GM10248 (cell line): Measurements from ENCODE around the gene EML2.

Source experiments
- CTCF ChIA-PET: fragments of 300-600 bp; sonication (Branson Sonifier 250); formaldehyde crosslinking; extraction: SDS; loops from one replicate; lab custom pipeline; 2021; ENCODE audit warnings: antibody characterized with exemption; lab: Yijun Ruan, JAX
- POLR2A ChIA-PET: fragments of 350-650 bp; sonication (Branson Sonifier 250); formaldehyde crosslinking; extraction: SDS; loops from one replicate; lab custom pipeline; 2020; ENCODE audit warnings: antibody characterized with exemption; lab: Yijun Ruan, JAX
- DNase-seq: peaks from one replicate; pipeline ENCODE4 v3.0.0; 2012; ENCODE audit errors: extremely low spot score
- CTCF ChIP-seq: IDR thresholded peaks from 2 replicates; pipeline ENCODE4 v1.5.1; 2012; ENCODE audit warnings: mild to moderate bottlenecking, low read depth; ENCODE audit errors: extremely low read depth, missing control alignments, control extremely low read depth

EML2 gene

GRCh38 chr19:45608948-45609347 is 30.2 kb downstream of the EML2 start:
- no peak for DNase-seq
- ChIA-PET CTCF (interaction anchor here (0.8 to 7.1 kb wide), 2 partner anchors 34 to 65 kb away, joined by 3 to 60 read pairs; no protein-coding TSS in a partner anchor), POLR2A (no interaction called here)
- TF ChIP-seq CTCF, result no peak

- peak; percentile 59 for TF ChIP-seq CTCF
- ChIA-PET POLR2A (no interaction called here), CTCF (interaction anchor here (0.8 to 7.1 kb wide), 9 partner anchors 8 to 70 kb away, joined by 3 to 60 read pairs (median 4); no protein-coding TSS in a partner anchor)
- DNase-seq, result peak; percentile 61
Observed at GRCh38 chr19:45607071-45608029, 31.8 kb downstream of the EML2 start.

GRCh38 chr19:45601524-45602374 is 37.4 kb downstream of the EML2 start, which contains the start of gene GPR4:
GPR4 (minus strand) TSS chr19:45602212; CDS start chr19:45591866, 10,346 bp downstream.
- no peak for TF ChIP-seq CTCF
- DNase-seq, result no peak
- POLR2A ChIA-PET, result no interaction called here

GRCh38 chr19:45601115-45601514 is 38.1 kb downstream of the EML2 start:
- ChIA-PET POLR2A (no interaction called here), CTCF (interaction anchor here (1.8 kb wide), 1 partner anchor 38 kb away, joined by 6 read pairs; the partner anchor contains the start of gene EML2)
- no peak for TF ChIP-seq CTCF
- no peak for DNase-seq

More at GRCh38 chr19:45601524-45602374, 37.4 kb downstream of the EML2 start, which contains the start of gene GPR4:
- CTCF ChIA-PET, result interaction anchor here (0.9 to 1.8 kb wide), 2 partner anchors 10 to 37 kb away, joined by 5 to 6 read pairs; partner anchors contain the start of gene EML2

GRCh38 chr19:45600340-45600885 is 38.8 kb downstream of the EML2 start:
- POLR2A ChIA-PET, result no interaction called here
- CTCF ChIA-PET, result interaction anchor here (1.8 kb wide), 1 partner anchor 39 kb away, joined by 6 read pairs; the partner anchor contains the start of gene EML2
- TF ChIP-seq CTCF, result no peak
- no peak for DNase-seq

GRCh38 chr19:45599286-45599685 is 39.9 kb downstream of the EML2 start:
- no peak for DNase-seq
- POLR2A ChIA-PET, result no interaction called here
- TF ChIP-seq CTCF, result no peak
- CTCF ChIA-PET, result interaction anchor here (1.3 to 2.1 kb wide), 3 partner anchors 8 to 114 kb away, joined by 3 to 7 read pairs (median 7); no protein-coding TSS in a partner anchor
